ENCODE results near the gene ELMO1. TPM values are rescaled to one million over a fixed set of nuclear protein-coding genes. Genes with fewer than 3 reads are reported as not detected.
A peak's percentile ranks its signal among the peaks of the same experiment; 100 is the strongest.

ELMO1 gene
- total and polyA plus RNA-seq, 4 donors = 6.7 to 51.5 (median 14.8) TPM

DNA sequence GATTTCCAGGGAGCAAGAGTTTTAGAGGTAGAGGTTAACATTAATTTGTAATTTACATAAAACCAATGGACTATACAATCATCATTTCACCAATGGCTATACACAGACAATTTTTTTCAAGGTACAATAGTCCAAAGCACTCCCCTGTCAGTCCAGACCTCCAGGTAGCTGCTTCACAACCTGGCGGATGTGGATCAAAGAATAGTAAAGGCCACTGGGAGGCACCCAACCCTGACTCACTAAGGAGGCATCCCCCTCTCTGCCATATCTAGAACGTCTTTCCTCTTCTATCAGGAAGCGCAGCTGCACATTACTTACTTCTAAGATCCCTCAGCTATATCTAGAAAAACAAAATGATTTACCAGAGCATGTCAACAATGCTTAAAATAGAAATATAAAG, 506.6 kb downstream of the ELMO1 start:
- no peak overlapping the region for H3K4me3 ChIP-seq (ENCODE audit: low read depth in 1 of 3, low read length in 3 of 3)
- peaks cover 24 to 42% (median 30%) of the 10 kb centered on the region in 4 donors for H3K9me3 ChIP-seq (ENCODE audit: control insufficient read depth in 4 of 4, low read length in 3 of 4)
- H3K9ac ChIP-seq (ENCODE audit: low read depth in 1 of 2, low read length in 2 of 2) = no peak overlapping the region
- no peaks in the 10 kb centered on the region for H3K27me3 ChIP-seq (ENCODE audit: control insufficient read depth in 4 of 4, insufficient read depth in 4 of 4, low read length in 3 of 4)
- H3K4me1 ChIP-seq (ENCODE audit: control insufficient read depth in 4 of 4, insufficient read depth in 4 of 4, low read length in 3 of 4) = peaks cover 2 to 14% (median 8%) of the 10 kb centered on the region in 4 donors
- 93% methylated on average over 3 of the region's 3 CpGs for WGBS
- no peak overlapping the region for H3K27ac ChIP-seq (ENCODE audit: low read depth in 1 of 2, low read length in 2 of 2)
- H3K36me3 ChIP-seq (ENCODE audit: control insufficient read depth in 4 of 4, insufficient read depth in 3 of 4, low read depth in 1 of 4, low read length in 3 of 4) = peaks cover 0 to 16% (median 8%) of the 10 kb centered on the region in 4 donors
- no peak for DNase-seq (ENCODE audit: low spot score)
- TF ChIP-seq, protein P1, sequence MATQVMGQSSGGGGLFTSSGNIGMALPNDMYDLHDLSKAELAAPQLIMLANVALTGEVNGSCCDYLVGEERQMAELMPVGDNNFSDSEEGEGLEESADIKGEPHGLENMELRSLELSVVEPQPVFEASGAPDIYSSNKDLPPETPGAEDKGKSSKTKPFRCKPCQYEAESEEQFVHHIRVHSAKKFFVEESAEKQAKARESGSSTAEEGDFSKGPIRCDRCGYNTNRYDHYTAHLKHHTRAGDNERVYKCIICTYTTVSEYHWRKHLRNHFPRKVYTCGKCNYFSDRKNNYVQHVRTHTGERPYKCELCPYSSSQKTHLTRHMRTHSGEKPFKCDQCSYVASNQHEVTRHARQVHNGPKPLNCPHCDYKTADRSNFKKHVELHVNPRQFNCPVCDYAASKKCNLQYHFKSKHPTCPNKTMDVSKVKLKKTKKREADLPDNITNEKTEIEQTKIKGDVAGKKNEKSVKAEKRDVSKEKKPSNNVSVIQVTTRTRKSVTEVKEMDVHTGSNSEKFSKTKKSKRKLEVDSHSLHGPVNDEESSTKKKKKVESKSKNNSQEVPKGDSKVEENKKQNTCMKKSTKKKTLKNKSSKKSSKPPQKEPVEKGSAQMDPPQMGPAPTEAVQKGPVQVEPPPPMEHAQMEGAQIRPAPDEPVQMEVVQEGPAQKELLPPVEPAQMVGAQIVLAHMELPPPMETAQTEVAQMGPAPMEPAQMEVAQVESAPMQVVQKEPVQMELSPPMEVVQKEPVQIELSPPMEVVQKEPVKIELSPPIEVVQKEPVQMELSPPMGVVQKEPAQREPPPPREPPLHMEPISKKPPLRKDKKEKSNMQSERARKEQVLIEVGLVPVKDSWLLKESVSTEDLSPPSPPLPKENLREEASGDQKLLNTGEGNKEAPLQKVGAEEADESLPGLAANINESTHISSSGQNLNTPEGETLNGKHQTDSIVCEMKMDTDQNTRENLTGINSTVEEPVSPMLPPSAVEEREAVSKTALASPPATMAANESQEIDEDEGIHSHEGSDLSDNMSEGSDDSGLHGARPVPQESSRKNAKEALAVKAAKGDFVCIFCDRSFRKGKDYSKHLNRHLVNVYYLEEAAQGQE (IDR thresholded peaks at IDR 0.05) = no peak
- TF ChIP-seq, protein P2, sequence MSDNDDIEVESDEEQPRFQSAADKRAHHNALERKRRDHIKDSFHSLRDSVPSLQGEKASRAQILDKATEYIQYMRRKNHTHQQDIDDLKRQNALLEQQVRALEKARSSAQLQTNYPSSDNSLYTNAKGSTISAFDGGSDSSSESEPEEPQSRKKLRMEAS (IDR thresholded peaks at IDR 0.05) = no peak
- TF ChIP-seq HNF4A (conservative IDR thresholded peaks at IDR 0.05) = no peak

- Histone ChIP-seq H3K9me3 (ENCODE audit: control insufficient read depth in 4 of 4, low read length in 3 of 4) (peaks cover 25 to 45% (median 34%) of the 10 kb centered on the region in 4 donors), H3K4me3 (ENCODE audit: low read depth in 1 of 3, low read length in 3 of 3) (no peak overlapping the region), H3K4me1 (ENCODE audit: control insufficient read depth in 4 of 4, insufficient read depth in 4 of 4, low read length in 3 of 4) (peaks cover 2 to 11% (median 7%) of the 10 kb centered on the region in 4 donors), H3K27ac (ENCODE audit: low read depth in 1 of 2, low read length in 2 of 2) (no peak overlapping the region), H3K27me3 (ENCODE audit: control insufficient read depth in 4 of 4, insufficient read depth in 4 of 4, low read length in 3 of 4) (no peaks in the 10 kb centered on the region), H3K36me3 (ENCODE audit: control insufficient read depth in 4 of 4, insufficient read depth in 3 of 4, low read depth in 1 of 4, low read length in 3 of 4) (peaks cover 0 to 16% (median 9%) of the 10 kb centered on the region in 4 donors), H3K9ac (ENCODE audit: low read depth in 1 of 2, low read length in 2 of 2) (no peak overlapping the region)
- 65% methylated on average over 1 of the region's 1 CpG for WGBS
- TF ChIP-seq TAF1 (conservative IDR thresholded peaks at IDR 0.05) = no peak
- no peak for TF ChIP-seq YY1 (IDR thresholded peaks at IDR 0.05)
- no peak for DNase-seq (ENCODE audit: low spot score)
Observed at GRCh38 chr7:36941359-36941758, 507.3 kb downstream of the ELMO1 start.

DNA sequence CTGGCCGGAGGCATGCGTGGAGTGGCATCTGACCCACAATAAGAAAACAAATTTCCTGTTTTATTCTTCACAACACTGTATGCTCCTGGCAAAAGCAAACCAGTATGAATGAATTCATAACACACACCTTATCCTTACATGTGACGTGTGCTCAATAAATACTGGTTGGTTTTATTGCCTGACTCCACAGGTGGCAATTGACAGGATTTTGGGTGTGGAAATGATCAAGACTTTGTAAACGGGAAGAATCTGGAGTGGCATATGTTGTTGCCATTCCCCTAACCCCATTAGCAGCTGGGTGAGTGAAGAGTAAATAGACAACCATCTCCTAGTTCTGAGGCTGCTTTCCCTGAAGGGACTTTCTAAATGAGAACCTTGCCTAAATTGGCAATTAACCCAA, 508.8 kb downstream of the ELMO1 start:
- 93% methylated on average over 4 of the region's 4 CpGs for WGBS
- H3K9me3 ChIP-seq (ENCODE audit: control insufficient read depth in 4 of 4, low read length in 3 of 4) = peaks cover 31 to 54% (median 37%) of the 10 kb centered on the region in 4 donors
- no peaks in the 10 kb centered on the region for H3K4me1 ChIP-seq (ENCODE audit: control insufficient read depth in 4 of 4, insufficient read depth in 4 of 4, low read length in 3 of 4)
- peak overlapping the region in 2 of 3 donors; percentile 9 to 31 for H3K4me3 ChIP-seq (ENCODE audit: low read depth in 1 of 3, low read length in 3 of 3)
- no peak overlapping the region for H3K9ac ChIP-seq (ENCODE audit: low read depth in 1 of 2, low read length in 2 of 2)
- no peak overlapping the region for H3K27ac ChIP-seq (ENCODE audit: low read depth in 1 of 2, low read length in 2 of 2)
- no peak for DNase-seq (ENCODE audit: low spot score)
- TF ChIP-seq HNF4G (IDR thresholded peaks at IDR 0.05) (no peak), HNF4A (conservative IDR thresholded peaks at IDR 0.05) (no peak), RXRA (IDR thresholded peaks at IDR 0.05) (no peak), FOXA1 (IDR thresholded peaks at IDR 0.05) (no peak), FOXA2 (IDR thresholded peaks at IDR 0.05) (no peak), CTCF (IDR thresholded peaks at IDR 0.05; ENCODE audit: low read depth, low read length, missing input control) (no peak), RAD21 (IDR thresholded peaks at IDR 0.05) (no peak), EGR1 (IDR thresholded peaks at IDR 0.05; ENCODE audit: low read depth in 2 of 2) (no peak), ATF3 (IDR thresholded peaks at IDR 0.05) (no peak), NR2F2 (IDR thresholded peaks at IDR 0.05) (no peak), SP1 (IDR thresholded peaks at IDR 0.05) (no peak), TAF1 (conservative IDR thresholded peaks at IDR 0.05) (no peak)
- TF ChIP-seq, protein P3, sequence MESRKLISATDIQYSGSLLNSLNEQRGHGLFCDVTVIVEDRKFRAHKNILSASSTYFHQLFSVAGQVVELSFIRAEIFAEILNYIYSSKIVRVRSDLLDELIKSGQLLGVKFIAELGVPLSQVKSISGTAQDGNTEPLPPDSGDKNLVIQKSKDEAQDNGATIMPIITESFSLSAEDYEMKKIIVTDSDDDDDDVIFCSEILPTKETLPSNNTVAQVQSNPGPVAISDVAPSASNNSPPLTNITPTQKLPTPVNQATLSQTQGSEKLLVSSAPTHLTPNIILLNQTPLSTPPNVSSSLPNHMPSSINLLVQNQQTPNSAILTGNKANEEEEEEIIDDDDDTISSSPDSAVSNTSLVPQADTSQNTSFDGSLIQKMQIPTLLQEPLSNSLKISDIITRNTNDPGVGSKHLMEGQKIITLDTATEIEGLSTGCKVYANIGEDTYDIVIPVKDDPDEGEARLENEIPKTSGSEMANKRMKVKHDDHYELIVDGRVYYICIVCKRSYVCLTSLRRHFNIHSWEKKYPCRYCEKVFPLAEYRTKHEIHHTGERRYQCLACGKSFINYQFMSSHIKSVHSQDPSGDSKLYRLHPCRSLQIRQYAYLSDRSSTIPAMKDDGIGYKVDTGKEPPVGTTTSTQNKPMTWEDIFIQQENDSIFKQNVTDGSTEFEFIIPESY (IDR thresholded peaks at IDR 0.05) = no peak
- TF ChIP-seq, protein P1 (IDR thresholded peaks at IDR 0.05) = no peak
- TF ChIP-seq, protein P2 (IDR thresholded peaks at IDR 0.05) = no peak
- peaks cover 0 to 18% (median 9%) of the 10 kb centered on the region in 4 donors for H3K36me3 ChIP-seq (ENCODE audit: control insufficient read depth in 4 of 4, insufficient read depth in 3 of 4, low read depth in 1 of 4, low read length in 3 of 4)
- H3K27me3 ChIP-seq (ENCODE audit: control insufficient read depth in 4 of 4, insufficient read depth in 4 of 4, low read length in 3 of 4) = no peaks in the 10 kb centered on the region

Data from liver (tissue), 9 donors.